22Rv1 (cell line): ENCODE results near the gene RNASE1.

Source experiments
- ZFX ChIP-seq: fragments of 450-650 bp; IDR thresholded peaks from 2 replicates; pipeline ENCODE4 v1.6.1; 2017; ENCODE audit warnings: antibody characterized with exemption, borderline replicate concordance
- TF ChIP-seq, protein P1 (sequence below): fragments of 450-650 bp; IDR thresholded peaks from 2 replicates; pipeline ENCODE4 v1.5.1; 2017; ENCODE audit warnings: mild to moderate bottlenecking

DNA sequence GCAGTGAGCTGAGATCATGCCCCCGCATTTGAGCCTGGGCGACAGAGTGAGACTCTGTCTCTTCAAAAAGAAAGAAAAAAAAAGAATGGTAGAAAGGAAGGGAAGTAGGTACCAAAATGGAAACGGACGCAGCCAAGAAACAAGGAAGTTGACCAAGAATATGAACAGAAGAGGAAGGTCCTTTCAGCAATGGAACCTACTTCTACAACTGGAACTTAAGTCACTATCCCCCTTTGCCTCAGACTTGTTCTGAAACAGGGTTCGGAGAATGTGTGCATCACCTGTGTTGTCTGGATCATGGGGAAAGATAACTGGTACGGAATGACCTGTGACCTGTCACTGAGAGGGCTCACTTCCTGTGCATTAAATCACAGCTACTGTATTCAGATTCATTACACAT is 43.9 kb upstream of the RNASE1 start:
- TF ChIP-seq, protein P1, sequence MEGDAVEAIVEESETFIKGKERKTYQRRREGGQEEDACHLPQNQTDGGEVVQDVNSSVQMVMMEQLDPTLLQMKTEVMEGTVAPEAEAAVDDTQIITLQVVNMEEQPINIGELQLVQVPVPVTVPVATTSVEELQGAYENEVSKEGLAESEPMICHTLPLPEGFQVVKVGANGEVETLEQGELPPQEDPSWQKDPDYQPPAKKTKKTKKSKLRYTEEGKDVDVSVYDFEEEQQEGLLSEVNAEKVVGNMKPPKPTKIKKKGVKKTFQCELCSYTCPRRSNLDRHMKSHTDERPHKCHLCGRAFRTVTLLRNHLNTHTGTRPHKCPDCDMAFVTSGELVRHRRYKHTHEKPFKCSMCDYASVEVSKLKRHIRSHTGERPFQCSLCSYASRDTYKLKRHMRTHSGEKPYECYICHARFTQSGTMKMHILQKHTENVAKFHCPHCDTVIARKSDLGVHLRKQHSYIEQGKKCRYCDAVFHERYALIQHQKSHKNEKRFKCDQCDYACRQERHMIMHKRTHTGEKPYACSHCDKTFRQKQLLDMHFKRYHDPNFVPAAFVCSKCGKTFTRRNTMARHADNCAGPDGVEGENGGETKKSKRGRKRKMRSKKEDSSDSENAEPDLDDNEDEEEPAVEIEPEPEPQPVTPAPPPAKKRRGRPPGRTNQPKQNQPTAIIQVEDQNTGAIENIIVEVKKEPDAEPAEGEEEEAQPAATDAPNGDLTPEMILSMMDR: no peak
- no peak for TF ChIP-seq ZFX
